Measurements from ENCODE around the gene IMPG2.

The IMPG2 gene

DNA sequence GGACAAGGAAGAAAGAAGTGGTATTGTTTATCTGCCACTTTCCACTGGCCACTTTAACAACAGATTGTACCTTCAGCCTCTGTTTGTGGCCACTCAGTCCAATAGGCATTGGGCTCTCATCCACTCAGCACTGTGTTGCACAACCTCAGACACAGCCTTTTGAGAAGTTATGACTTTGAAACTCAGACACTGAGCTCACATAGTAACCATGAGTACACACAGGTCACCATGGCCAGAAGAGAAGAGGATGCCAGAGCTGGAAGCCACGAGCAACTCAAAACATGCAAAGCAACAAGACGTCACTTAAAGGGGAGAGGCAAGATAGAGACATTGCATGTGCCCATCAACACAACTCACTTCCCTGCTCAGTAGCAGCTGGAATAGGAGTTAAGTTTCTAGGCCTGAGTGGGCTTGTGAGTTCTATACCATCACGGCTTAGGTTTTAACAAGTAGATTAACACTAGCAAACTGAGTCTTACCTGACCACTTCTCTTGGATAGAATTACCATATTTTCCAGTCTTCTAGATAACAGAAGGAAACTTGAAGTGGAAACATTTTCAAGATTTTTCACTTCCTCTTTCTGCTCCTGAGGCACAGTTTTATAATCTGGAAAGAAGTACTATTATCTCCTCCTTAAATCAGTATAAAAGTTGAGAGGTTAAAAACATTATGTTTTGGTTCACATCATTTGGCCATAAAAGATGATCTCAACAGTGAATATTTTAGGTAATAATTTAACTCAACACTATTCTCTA is 103.5 kb downstream of the IMPG2 start:
- no peak for DNase-seq
- no peaks in the 10 kb centered on the region for H3K9me3 ChIP-seq
- H3K36me3 ChIP-seq: no peaks in the 10 kb centered on the region
- no peaks in the 10 kb centered on the region for H3K4me1 ChIP-seq
- TF ChIP-seq CTCF (IDR thresholded peaks at IDR 0.05; ENCODE audit: low read depth, low read length): no peak
- H3K4me3 ChIP-seq (ENCODE audit: low read depth, low read length): no peak overlapping the region
- no peaks in the 10 kb centered on the region for H3K27me3 ChIP-seq

DNA sequence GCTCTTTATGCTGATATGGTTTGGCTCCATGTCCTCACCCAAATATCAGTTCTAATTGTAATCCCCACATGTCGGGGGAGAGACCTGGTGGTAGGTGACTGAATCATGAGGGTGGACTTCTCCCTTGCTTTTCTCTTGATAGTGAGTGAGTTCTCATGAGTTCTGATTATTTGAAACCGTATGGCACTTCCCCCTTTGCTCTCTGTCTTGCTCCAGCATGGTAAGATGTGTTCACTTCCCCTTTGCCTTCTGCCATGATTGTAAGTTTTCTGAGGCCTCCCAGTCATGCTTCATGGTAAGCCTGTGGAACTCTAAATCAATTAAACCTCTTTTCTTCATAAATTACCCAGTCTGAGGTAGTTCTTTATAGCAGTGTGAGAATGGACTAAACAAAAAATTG is 107.6 kb downstream of the IMPG2 start:
- H3K36me3 ChIP-seq: no peaks in the 10 kb centered on the region
- H3K4me1 ChIP-seq: no peaks in the 10 kb centered on the region
- DNase-seq: no peak
- H3K4me3 ChIP-seq (ENCODE audit: low read depth, low read length): no peak overlapping the region
- no peaks in the 10 kb centered on the region for H3K9me3 ChIP-seq
- no peaks in the 10 kb centered on the region for H3K27me3 ChIP-seq
- no peak for TF ChIP-seq CTCF (IDR thresholded peaks at IDR 0.05; ENCODE audit: low read depth, low read length)

DNA sequence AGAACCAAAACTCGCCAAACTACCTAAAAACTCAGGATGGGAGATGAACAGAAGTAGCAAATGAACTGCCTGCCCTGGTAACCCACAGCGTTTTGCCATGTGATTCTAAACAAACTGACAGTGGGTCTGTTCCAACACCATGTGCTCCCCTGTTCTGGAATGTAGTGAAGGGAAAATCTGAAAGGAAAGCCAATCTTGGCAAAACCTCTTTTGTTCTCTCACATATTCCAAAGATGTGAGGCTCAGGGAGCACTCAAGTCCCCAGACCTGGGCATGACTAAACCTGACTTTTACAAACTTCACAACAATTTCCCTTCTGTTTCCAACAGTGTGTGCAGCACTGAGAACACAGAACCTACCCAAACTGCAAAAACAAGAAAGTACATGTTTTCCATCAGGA is 116.1 kb downstream of the IMPG2 start:
- Histone ChIP-seq H3K9me3 (no peaks in the 10 kb centered on the region), H3K36me3 (no peaks in the 10 kb centered on the region), H3K27me3 (no peaks in the 10 kb centered on the region), H3K4me3 (ENCODE audit: low read depth, low read length) (no peak overlapping the region), H3K4me1 (no peaks in the 10 kb centered on the region)
- no peak for TF ChIP-seq CTCF (IDR thresholded peaks at IDR 0.05; ENCODE audit: low read depth, low read length)
- DNase-seq: no peak

DNA sequence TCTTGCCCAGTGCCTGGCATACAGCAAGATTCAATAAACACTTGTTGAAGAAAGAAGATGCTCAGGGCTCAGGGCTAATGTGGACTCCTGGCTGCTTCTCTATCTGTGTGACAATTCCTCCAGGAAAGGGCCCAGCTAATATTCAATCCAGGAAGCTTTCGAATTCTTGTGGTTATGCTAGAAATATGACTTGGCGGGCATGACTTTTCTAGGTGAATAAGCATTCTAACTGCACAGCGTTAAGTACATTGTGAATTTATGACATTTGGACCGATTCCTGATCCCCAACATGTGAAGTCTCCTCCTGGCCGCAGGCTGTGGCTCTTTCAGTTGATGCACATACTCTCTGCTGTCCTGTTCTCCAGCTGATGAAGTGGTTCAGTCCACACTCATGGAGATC is 117.0 kb downstream of the IMPG2 start:
- Histone ChIP-seq H3K9me3 (no peaks in the 10 kb centered on the region), H3K4me1 (no peaks in the 10 kb centered on the region), H3K4me3 (ENCODE audit: low read depth, low read length) (no peak overlapping the region), H3K27me3 (no peaks in the 10 kb centered on the region), H3K36me3 (no peaks in the 10 kb centered on the region)
- no peak for DNase-seq
- TF ChIP-seq CTCF (IDR thresholded peaks at IDR 0.05; ENCODE audit: low read depth, low read length): no peak

DNA sequence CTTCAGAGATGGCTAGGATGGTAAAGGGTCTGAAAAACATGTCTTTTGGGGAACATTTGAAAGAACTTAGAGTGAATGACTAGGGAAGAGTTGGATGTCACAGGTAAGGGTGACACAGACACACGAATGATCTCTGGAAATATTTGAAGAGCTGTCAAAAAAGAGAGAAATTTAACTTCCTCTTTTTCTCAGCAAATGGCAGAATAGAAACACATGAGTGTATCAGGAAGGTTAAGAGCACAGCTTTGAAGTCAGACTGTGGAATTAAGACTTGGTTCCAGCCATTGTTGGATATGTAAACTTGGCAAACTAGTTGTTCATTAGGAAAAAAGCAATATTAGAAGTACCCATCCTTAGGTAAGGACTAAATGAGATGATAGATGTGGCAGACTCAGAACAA is 117.7 kb downstream of the IMPG2 start:
- TF ChIP-seq CTCF (IDR thresholded peaks at IDR 0.05; ENCODE audit: low read depth, low read length): no peak
- Histone ChIP-seq H3K9me3 (no peaks in the 10 kb centered on the region), H3K4me3 (ENCODE audit: low read depth, low read length) (no peak overlapping the region), H3K36me3 (no peaks in the 10 kb centered on the region), H3K4me1 (no peaks in the 10 kb centered on the region), H3K27me3 (no peaks in the 10 kb centered on the region)
- DNase-seq: no peak

- H3K4me3 ChIP-seq (ENCODE audit: low read depth, low read length): no peak overlapping the region
- DNase-seq: no peak
- H3K4me1 ChIP-seq: no peaks in the 10 kb centered on the region
- no peaks in the 10 kb centered on the region for H3K9me3 ChIP-seq
- H3K27me3 ChIP-seq: no peaks in the 10 kb centered on the region
- TF ChIP-seq CTCF (IDR thresholded peaks at IDR 0.05; ENCODE audit: low read depth, low read length): no peak
- H3K36me3 ChIP-seq: no peaks in the 10 kb centered on the region
These were observed 119.9 kb downstream of the IMPG2 start for GRCh38 chr3:101200461-101200860.
